Peyer's patch (tissue), 4 donors: ENCODE measurements around the gene SLC38A2.
"Not testable (repeated sequence)": the region's sequence is repeated elsewhere in the genome, so short reads cannot be mapped to it uniquely, and the experiment has no call there.

Source experiments
- POLR2A ChIP-seq, 2 donors: fragments of 450-650 bp; IDR thresholded peaks; one replicate each; pipeline ENCODE4 v1.5.1; 2017; ENCODE audit warnings: antibody characterized with exemption in 2 of 2, mild to moderate bottlenecking in 2 of 2, moderate library complexity in 2 of 2
- TF ChIP-seq, protein P1 (sequence below), 6 experiments: fragments of 450-650 bp in 4 of 6; fragments of 200-600 bp in 2 of 6; sonication (generic) in 1 of 6; IDR thresholded peaks; one replicate each; pipeline ENCODE4 v1.5.1; 2017 to 2019; ENCODE audit warnings: antibody characterized with exemption in 6 of 6, mild to moderate bottlenecking in 3 of 6, moderate library complexity in 1 of 6

DNA sequence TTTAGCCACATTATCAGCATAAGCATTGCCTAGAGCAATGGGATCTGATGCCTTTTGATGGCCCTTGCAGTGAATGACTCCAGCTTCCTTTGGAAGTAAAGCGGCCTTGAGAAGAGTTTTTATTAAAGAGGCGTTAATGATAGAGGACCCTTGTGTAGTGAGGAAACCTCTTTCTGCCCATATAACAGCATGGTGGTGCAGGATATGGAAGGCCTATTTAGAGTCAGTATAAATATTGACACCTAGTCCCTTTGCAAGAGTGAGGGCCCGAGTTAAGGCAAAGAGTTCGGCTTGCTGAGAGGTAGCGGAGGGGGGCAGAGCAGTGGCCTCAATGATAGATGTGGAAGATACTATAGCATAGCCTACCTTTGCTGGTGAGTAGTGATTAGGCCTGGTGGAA, 47.5 kb downstream of the SLC38A2 start:
- TF ChIP-seq, protein P1, sequence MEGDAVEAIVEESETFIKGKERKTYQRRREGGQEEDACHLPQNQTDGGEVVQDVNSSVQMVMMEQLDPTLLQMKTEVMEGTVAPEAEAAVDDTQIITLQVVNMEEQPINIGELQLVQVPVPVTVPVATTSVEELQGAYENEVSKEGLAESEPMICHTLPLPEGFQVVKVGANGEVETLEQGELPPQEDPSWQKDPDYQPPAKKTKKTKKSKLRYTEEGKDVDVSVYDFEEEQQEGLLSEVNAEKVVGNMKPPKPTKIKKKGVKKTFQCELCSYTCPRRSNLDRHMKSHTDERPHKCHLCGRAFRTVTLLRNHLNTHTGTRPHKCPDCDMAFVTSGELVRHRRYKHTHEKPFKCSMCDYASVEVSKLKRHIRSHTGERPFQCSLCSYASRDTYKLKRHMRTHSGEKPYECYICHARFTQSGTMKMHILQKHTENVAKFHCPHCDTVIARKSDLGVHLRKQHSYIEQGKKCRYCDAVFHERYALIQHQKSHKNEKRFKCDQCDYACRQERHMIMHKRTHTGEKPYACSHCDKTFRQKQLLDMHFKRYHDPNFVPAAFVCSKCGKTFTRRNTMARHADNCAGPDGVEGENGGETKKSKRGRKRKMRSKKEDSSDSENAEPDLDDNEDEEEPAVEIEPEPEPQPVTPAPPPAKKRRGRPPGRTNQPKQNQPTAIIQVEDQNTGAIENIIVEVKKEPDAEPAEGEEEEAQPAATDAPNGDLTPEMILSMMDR (IDR thresholded peaks at IDR 0.05): not testable (repeated sequence)
- not testable (repeated sequence) for TF ChIP-seq POLR2A (IDR thresholded peaks at IDR 0.05)
